HG03439 (cell line): ENCODE data around the gene FANCC.

ENCODE experiments used
- ATAC-seq: cut with Tn5 transposase; IDR thresholded peaks from one replicate; pipeline ENCODE4 v1.9.1; 2021; ENCODE audit warnings: mild to moderate bottlenecking, moderate library complexity; ENCODE audit not compliant: unreplicated experiment

Gene FANCC

DNA sequence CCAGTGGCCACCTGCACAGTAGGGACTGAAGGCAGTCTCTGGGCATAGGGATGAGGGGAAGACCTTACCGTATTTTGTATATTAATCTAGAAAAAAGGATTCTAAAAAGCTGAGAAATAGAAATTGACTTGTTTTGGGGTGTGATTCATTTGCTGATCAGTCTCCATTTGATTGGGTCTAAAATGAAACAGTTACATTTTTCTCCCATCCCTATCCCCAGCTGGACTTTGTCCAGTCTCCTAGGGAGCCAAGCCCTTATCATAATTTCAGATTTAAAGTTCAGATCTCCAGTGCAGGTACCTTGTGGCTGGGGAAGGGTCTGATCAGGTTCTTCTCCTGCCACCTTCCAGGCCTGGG is 240.8 kb downstream of the FANCC start:
- ATAC-seq, result no peak

DNA sequence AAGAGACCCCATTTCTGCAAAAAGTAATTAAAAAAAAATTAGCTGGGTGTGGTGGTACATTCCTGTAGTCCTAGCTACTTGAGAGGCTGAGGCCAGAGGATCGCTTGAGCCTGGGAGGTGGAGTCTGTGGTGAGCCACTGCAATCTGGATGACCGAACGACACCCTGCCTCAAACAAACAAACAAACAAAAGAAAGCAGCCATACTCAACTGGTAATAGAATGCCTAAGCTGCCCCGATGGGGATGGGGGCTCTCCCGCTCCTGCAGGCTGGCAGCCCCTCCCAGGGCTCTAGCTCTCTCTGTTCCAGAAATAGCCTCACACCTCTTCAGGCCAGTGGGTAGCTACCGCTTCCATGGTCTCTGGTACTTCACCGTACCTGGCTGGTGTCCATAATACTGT is 241.8 kb downstream of the FANCC start:
- ATAC-seq, result no peak

DNA sequence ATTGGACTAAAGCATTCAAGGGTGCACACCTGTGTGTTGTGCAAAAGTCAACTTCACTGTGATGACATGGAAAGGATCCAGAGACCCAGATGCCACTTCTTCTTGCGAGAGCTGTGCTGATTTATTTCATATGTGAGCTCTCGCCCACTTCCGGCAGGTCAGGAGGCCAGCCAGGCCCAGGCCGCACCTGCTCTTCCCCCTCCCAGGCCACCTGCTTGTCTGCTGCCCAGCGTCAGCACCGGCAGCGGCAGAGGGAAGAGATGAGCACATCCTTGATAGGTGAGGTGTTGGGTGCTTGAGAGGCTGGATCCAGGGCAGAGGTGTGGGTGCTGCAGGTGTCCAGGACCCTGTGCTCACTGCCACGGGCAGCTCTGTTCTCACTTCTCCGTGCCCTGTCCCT is 242.9 kb downstream of the FANCC start:
- no peak for ATAC-seq

DNA sequence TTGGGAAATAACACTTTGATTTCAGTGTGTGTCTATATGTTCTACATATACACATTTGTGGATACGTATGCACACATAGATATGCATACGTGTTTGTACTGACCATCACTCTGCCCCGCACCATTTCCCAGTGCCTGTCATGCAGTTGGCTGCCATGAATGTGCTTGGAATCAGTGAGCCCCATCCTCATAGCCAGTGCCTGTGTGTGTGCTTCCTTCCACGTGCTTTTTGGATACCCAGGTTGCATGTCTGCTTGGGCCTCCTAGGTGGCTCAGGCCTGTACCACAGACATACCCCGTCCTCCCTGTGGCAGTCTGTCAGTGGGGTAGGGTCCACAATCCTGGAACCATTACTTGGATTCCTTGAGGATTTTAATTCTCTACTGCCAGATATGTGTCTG is 243.6 kb downstream of the FANCC start:
- no peak for ATAC-seq

- no peak for ATAC-seq
Observed at GRCh38 chr9:95073042-95073607, 244.4 kb downstream of the FANCC start.

DNA sequence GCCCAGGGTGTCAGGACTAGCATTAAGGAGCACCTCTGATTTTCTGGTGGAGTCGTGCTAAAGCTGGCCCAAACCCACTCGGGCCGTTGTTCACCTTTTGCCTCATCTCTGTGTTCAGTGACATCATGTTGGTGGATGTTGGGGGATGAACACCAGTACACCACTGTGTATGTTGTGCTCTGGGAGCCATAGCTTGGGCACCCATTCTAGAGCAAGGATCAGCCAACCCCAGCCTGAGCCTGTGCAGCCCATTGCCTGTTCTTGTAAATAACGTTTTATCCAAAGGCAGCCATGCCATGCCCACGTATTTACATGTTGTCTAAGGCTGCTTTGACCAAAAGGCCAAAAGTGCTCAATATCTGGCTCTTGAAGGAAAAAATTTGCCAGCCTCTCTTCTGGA is 245.6 kb downstream of the FANCC start:
- no peak for ATAC-seq

- no peak for ATAC-seq
Observed at GRCh38 chr9:95071450-95071849, 246.1 kb downstream of the FANCC start.

- ATAC-seq, result no peak
Observed at GRCh38 chr9:95070549-95071021, 246.9 kb downstream of the FANCC start.

GRCh38 chr9:95067897-95068296 is 249.6 kb downstream of the FANCC start:
- no peak for ATAC-seq

DNA sequence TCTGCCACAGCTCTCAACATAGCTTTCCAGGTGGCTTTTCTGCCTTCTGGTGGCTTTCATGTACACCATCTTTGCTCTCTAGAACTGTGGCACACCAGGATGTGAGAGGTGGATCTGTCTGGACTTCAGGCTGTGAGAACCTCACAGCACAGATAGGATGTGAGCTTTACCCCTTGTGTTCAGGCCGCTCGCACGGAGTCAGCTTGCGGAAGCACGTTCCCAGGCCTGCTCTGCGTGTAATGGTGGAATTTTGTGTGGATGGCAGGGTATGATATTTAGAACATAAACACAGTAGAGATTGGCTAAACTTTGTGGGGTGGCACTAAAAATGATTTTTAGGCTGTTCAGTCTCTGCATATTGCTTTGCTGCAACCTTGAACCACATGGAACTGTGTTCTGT is 250.5 kb downstream of the FANCC start:
- no peak for ATAC-seq

GRCh38 chr9:95065224-95065623 is 252.3 kb downstream of the FANCC start:
- ATAC-seq, result no peak

DNA sequence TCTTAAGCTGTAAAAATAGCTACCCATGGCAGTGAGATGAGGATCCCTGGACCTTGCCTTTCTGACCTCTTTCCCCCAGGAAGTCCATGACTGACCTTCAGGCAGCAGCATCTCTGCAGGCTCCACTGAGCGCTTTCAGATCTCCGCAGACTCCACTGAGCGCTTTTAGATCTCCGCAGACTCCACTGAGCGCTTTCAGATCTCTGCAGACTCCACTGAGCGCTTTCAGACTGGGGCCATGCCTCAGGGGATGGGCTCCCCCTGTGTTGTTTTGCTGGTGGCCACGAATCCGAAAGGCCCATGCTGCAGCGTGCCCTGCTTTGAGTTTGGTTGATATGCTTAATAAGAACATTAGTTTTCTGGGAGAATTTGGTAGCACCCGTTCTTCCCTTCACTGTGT is 254.2 kb downstream of the FANCC start:
- ATAC-seq, result no peak

DNA sequence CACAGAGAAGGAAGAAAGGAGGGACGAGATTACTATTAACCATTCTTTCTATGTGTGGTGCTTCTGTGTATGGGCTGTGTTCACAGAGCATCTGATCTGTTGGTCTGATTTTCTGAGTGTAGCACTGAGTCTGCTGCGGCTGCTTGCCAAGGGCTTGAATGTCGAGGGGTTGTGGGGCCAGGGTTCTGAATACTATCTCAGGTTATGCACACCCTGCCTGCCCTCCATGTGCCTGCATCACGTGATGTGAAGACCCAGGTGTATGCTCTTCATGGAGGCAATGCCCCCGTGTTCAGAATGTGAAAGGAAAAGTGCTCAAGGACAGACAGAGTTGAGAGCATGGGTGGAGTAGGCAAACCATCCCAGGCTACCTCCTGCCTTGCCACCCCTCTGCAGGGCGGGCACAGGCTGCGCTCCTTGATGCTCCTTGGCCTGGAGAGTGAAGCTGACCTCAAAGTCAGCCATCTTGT is 254.9 kb downstream of the FANCC start:
- no peak for ATAC-seq

- ATAC-seq, result no peak
Observed at GRCh38 chr9:95061916-95062595, 255.5 kb downstream of the FANCC start.

- no peak for ATAC-seq
Observed at GRCh38 chr9:95060916-95061315, 256.6 kb downstream of the FANCC start.

DNA sequence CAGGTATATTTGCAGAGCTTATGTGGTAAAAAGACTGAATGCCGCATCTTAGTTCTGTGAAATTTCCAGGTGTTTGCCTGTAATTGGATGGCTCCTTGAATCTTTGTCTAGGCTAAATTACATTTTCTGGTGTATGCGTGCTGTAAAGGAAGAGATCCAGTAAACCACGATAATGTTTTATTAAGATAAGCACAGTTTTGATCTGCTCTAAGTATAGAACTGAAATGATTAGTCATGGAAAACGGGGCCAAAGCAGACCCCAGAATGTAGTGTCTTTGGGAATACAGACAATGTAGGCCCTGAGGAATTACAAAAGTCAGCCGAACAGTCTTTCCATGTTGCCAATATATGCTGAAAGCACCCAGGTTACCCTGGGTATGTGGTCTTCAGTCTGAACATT is 257.3 kb downstream of the FANCC start:
- no peak for ATAC-seq

DNA sequence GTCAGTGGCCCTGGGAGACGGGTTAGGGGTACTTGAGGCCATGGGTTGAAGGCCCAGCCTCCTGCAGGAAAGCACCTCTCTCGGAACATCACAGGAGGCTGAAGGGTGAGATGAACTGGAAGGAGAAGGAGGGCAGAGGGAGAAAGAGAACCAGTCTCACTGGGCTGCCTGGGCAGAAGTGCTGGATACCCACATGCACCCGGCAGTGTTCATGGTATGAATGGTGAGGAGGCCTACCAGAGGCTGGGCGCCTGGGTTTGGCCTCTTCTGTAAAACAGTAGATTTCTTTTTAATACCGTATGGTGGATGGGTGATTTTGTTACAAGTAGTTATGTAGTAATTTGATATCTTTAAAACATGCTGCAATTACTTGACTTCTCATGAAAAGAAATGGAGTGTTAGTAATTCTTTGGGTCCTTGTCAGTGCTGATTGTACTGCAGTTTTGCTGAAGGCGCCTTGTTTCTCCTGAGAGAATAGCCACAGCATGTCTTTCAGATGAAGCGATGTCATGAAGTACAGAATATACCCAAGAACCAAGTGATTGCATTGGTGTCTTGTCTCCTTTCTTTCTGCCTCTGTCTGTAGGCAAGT is 258.6 kb downstream of the FANCC start:
- no peak for ATAC-seq

- ATAC-seq, result no peak
Observed at GRCh38 chr9:95058121-95058785, 259.3 kb downstream of the FANCC start.

- no peak for ATAC-seq
Observed at GRCh38 chr9:95057101-95057500, 260.4 kb downstream of the FANCC start.

DNA sequence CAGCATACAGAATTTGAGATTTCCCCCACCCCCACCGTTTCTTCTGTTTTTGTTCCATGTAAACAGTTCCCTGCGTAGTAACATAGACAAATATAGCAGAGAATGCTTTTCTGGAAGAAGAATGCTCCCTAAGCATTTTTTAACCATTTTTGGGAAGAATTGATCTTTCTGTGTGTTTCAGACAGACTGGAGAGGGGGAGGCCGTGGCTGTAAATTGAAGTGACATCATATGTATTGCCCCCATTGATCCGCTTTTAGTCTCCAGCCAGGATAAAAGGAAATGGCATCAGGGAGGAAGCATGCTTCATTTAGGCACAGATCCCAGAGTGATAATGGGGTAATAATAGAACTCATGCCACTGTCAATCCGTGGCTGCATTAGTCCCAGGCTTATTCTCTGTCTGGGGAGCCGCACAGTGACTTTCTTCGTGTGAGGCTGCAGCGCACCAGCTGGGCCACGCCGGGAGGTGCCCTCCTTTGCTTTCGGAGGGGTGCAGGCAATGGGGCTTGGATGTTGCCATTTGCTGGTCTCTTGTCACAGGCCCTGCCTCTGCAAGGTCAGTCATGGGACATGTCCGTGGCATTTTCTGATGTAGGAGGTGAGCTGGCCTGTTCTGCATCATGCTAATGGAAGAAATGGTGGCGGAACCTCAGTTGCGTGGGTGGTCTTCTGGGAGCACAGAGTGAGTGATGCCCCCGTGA is 261.5 kb downstream of the FANCC start:
- ATAC-seq, result no peak

GRCh38 chr9:95055334-95055850 is 262.1 kb downstream of the FANCC start:
- ATAC-seq, result no peak
